SK-N-SH (cell line): ENCODE measurements around the gene THEMIS2. TPM values are rescaled to one million over a fixed set of nuclear protein-coding genes. Genes with fewer than 3 reads are reported as not detected.

Experiments
- CTCF ChIA-PET: fragments of 300-600, 350-600 bp; formaldehyde crosslinking; extraction: SDS; loops from one replicate; lab custom pipeline; 2021; lab: Yijun Ruan, JAX
- POLR2A ChIA-PET: fragments of 350-600 bp; sonication (Branson Sonifier 250); formaldehyde crosslinking; extraction: SDS; loops from one replicate; lab custom pipeline; 2020; ENCODE audit warnings: antibody characterized with exemption, inconsistent platforms; lab: Yijun Ruan, JAX
- DNase-seq: peaks from one replicate; pipeline ENCODE4 v3.0.0; 2012
- H2AFZ ChIP-seq: fragments of 200-600 bp; sonication (generic); 2 replicates; pipeline ENCODE4 v1.8.1; 2016; ENCODE audit warnings: antibody characterized with exemption, mild to moderate bottlenecking, low read depth
- H3F3A ChIP-seq: fragments of 200-600 bp; sonication (generic); replicated peaks from 2 replicates; pipeline ENCODE3; 2016; ENCODE audit warnings: antibody characterized with exemption, mild to moderate bottlenecking; ENCODE audit not compliant: insufficient read depth
- H3K27ac ChIP-seq, 2 experiments: fragments of 200-500 bp in 1 of 2; fragments of 200-600 bp in 1 of 2; sonication (Bioruptor generic) in 1 of 2; sonication (generic), shearing (Covaris generic) in 1 of 2; 2 replicates each; pipeline versions ENCODE4 v1.5.1 to v1.6.1; 2014 to 2016; ENCODE audit warnings: low read depth in 2 of 2, inconsistent platforms in 1 of 2, low read length in 1 of 2, mild to moderate bottlenecking in 1 of 2, mixed read lengths in 1 of 2
- H3K27me3 ChIP-seq: fragments of 200-600 bp; sonication (generic), shearing (Covaris generic); 2 replicates; pipeline ENCODE4 v1.6.1; 2016; ENCODE audit warnings: mixed run types; ENCODE audit not compliant: insufficient read depth
- H3K36me3 ChIP-seq, 2 experiments: fragments of 200-500 bp in 1 of 2; fragments of 200-600 bp in 1 of 2; sonication (Bioruptor generic) in 1 of 2; sonication (generic) in 1 of 2; replicated peaks in 1 of 2; 2 replicates each; pipeline versions ENCODE3 to v1.5.1; 2014 to 2016; ENCODE audit warnings: low read length in 1 of 2, mild to moderate bottlenecking in 1 of 2; ENCODE audit not compliant: insufficient read depth in 2 of 2, control insufficient read depth in 1 of 2
- H3K4me1 ChIP-seq, 2 experiments: fragments of 200-500 bp in 1 of 2; fragments of 200-600 bp in 1 of 2; sonication (Bioruptor generic) in 1 of 2; sonication (generic), shearing (Covaris generic) in 1 of 2; 2 replicates each; pipeline versions ENCODE4 v1.5.1 to v1.6.1; 2014 to 2016; ENCODE audit warnings: low read depth in 1 of 2, low read length in 1 of 2, mixed run types in 1 of 2; ENCODE audit not compliant: insufficient read depth in 2 of 2, control insufficient read depth in 1 of 2
- H3K4me2 ChIP-seq: fragments of 200-600 bp; sonication (generic), shearing (Covaris generic); 2 replicates; pipeline ENCODE4 v1.6.1; 2017; ENCODE audit warnings: mixed run types
- H3K4me3 ChIP-seq, 2 experiments: fragments of 200-500 bp in 1 of 2; fragments of 200-600 bp in 1 of 2; sonication (Bioruptor generic) in 1 of 2; sonication (generic), shearing (Covaris generic) in 1 of 2; 2 replicates each; pipeline versions ENCODE4 v1.5.1 to v1.8.1; 2014 to 2016; ENCODE audit warnings: low read depth in 2 of 2, inconsistent platforms in 1 of 2, low read length in 1 of 2, mild to moderate bottlenecking in 1 of 2, mixed read lengths in 1 of 2, moderate library complexity in 1 of 2
- H3K79me2 ChIP-seq: fragments of 200-600 bp; sonication (generic); 2 replicates; pipeline ENCODE4 v1.8.1; 2017; ENCODE audit warnings: mild to moderate bottlenecking; ENCODE audit not compliant: insufficient read depth
- H3K9ac ChIP-seq: fragments of 200-600 bp; sonication (generic); 2 replicates; pipeline ENCODE4 v1.6.1; 2017; ENCODE audit warnings: mixed run types
- H3K9me2 ChIP-seq: fragments of 200-600 bp; sonication (generic); 2 replicates; pipeline ENCODE4 v1.6.1; 2017; ENCODE audit warnings: mixed run types
- H3K9me3 ChIP-seq: fragments of 200-600 bp; sonication (generic); 2 replicates; pipeline ENCODE4 v1.6.1; 2017; ENCODE audit warnings: mixed run types, mild to moderate bottlenecking, moderate library complexity
- H4K20me1 ChIP-seq: fragments of 200-600 bp; sonication (generic); 2 replicates; pipeline ENCODE4 v1.6.1; 2017; ENCODE audit warnings: mild to moderate bottlenecking, mixed run types; ENCODE audit not compliant: insufficient read depth
- CHD2 ChIP-seq: fragments of 150-350 bp; IDR thresholded peaks from 2 replicates; pipeline ENCODE4 v1.6.1; 2018; ENCODE audit warnings: low read length; ENCODE audit not compliant: partially characterized antibody
- ELF1 ChIP-seq: IDR thresholded peaks from 2 replicates; pipeline ENCODE4 v1.4.0; 2012
- FOXJ3 ChIP-seq: sonication (generic); formaldehyde crosslinking; IDR thresholded peaks from 2 replicates; pipeline ENCODE4 v1.5.1; 2020; ENCODE audit warnings: mild to moderate bottlenecking, missing genetic modification reagents
- FOXM1 ChIP-seq: IDR thresholded peaks from 2 replicates; pipeline ENCODE4 v1.4.0; 2012; ENCODE audit warnings: low read depth, mild to moderate bottlenecking
- GABPA ChIP-seq: IDR thresholded peaks from 2 replicates; pipeline ENCODE4 v1.4.0; 2012; ENCODE audit warnings: low read depth, mild to moderate bottlenecking
- GATA2 ChIP-seq: sonication (generic); formaldehyde crosslinking; IDR thresholded peaks from 2 replicates; pipeline ENCODE4 v1.5.0; 2020; ENCODE audit warnings: mild to moderate bottlenecking, missing genetic modification reagents
- JUND ChIP-seq: IDR thresholded peaks from 2 replicates; pipeline ENCODE4 v1.4.0; 2012
- MXI1 ChIP-seq: IDR thresholded peaks from 2 replicates; pipeline ENCODE4 v1.6.1; 2012; ENCODE audit warnings: mild to moderate bottlenecking, low read depth, low read length, improper control_type of control experiment
- NFIC ChIP-seq: IDR thresholded peaks from 2 replicates; pipeline ENCODE4 v1.4.0; 2012; ENCODE audit warnings: borderline replicate concordance
- NRF1 ChIP-seq: IDR thresholded peaks from 2 replicates; pipeline ENCODE4 v1.6.1; 2012; ENCODE audit warnings: low read depth, mild to moderate bottlenecking, low read length
- POLR2AphosphoS5 ChIP-seq: IDR thresholded peaks from 2 replicates; pipeline ENCODE4 v1.6.1; 2012; ENCODE audit warnings: low read depth, low read length
- RAD21 ChIP-seq: IDR thresholded peaks from 2 replicates; pipeline ENCODE4 v1.6.1; 2012; ENCODE audit warnings: mild to moderate bottlenecking, low read length
- RCOR1 ChIP-seq: fragments of 150-350 bp; IDR thresholded peaks from 2 replicates; pipeline ENCODE4 v1.6.1; 2017; ENCODE audit warnings: antibody characterized with exemption, low read length
- RFX5 ChIP-seq: IDR thresholded peaks from 2 replicates; pipeline ENCODE4 v1.6.1; 2012; ENCODE audit warnings: mild to moderate bottlenecking, improper control_type of control experiment, low read length
- RXRA ChIP-seq: IDR thresholded peaks from 2 replicates; pipeline ENCODE4 v1.4.0; 2012; ENCODE audit warnings: low read depth, mild to moderate bottlenecking, borderline replicate concordance
- SIN3A ChIP-seq: IDR thresholded peaks from 2 replicates; pipeline ENCODE4 v1.6.1; 2012; ENCODE audit warnings: low read depth, mild to moderate bottlenecking, low read length, moderate library complexity, borderline replicate concordance
- SMC3 ChIP-seq: IDR thresholded peaks from 2 replicates; pipeline ENCODE4 v1.6.1; 2012; ENCODE audit warnings: low read depth, low read length, improper control_type of control experiment
- TAF1 ChIP-seq: IDR thresholded peaks from 2 replicates; pipeline ENCODE4 v1.6.1; 2012; ENCODE audit warnings: low read depth, mild to moderate bottlenecking, low read length, moderate library complexity, borderline replicate concordance
- TCF12 ChIP-seq: IDR thresholded peaks from 2 replicates; pipeline ENCODE4 v1.4.0; 2012
- YY1 ChIP-seq: IDR thresholded peaks from 2 replicates; pipeline ENCODE4 v1.4.0; 2012; ENCODE audit warnings: low read depth, mild to moderate bottlenecking
- WGBS: methylation state at CpG from one replicate; pipeline ENCODE4 v1.1.6; 2017; ENCODE audit warnings: low lambda C conversion rate; 5-methylcytosine and 5-hydroxymethylcytosine counted together
- polyA plus RNA-seq, 3 experiments: library from polyadenylated mRNA; depleted of rRNA; stranded (reverse); fragments of >200 nt; gene quantifications; 2 replicates each; pipeline ENCODE4 v1.2.3, GENCODE V29; 2012
- TF ChIP-seq, protein P1 (sequence below): fragments of 150-350 bp; IDR thresholded peaks from 2 replicates; pipeline ENCODE4 v1.6.1; 2017; ENCODE audit warnings: antibody characterized with exemption, low read length, low read depth, borderline replicate concordance
- TF ChIP-seq, protein P2 (sequence below): IDR thresholded peaks from 2 replicates; pipeline ENCODE4 v1.4.0; 2012; ENCODE audit warnings: low read depth, borderline replicate concordance
- TF ChIP-seq, protein P3 (sequence below): IDR thresholded peaks from 2 replicates; pipeline ENCODE4 v1.4.0; 2012; ENCODE audit warnings: low read depth

The THEMIS2 gene
- polyA plus RNA-seq, 1 of the 3 experiments (the other 2 are of a cell fraction): 4.1 TPM

DNA sequence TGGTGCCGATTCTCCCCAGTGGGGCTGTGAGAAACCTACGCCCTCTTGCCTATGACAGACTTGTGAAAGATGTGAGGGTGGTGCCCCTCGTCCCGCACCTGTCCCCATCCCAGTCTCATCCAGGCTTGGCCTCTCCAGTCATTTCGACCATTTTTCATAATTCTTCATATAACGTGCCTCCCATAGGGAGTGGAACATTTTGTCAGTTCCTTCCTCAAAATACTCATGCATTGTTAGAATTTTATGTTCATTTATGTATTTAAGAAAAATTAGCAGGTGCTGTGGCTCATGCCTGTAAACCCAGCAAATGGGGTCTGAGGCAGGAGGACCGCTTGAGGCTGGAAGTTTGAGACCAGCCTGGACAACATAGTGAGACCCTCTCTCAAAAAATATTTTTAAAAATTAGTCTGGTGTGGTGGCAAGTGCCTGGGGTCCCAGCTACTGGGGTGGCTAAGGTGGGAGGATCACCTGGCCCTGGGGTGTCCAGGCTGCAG lies 42.8 kb downstream of the THEMIS2 start:
- peak overlapping the region; percentile 69 for H3K4me2 ChIP-seq
- TF ChIP-seq RAD21: no peak
- TF ChIP-seq, protein P1, sequence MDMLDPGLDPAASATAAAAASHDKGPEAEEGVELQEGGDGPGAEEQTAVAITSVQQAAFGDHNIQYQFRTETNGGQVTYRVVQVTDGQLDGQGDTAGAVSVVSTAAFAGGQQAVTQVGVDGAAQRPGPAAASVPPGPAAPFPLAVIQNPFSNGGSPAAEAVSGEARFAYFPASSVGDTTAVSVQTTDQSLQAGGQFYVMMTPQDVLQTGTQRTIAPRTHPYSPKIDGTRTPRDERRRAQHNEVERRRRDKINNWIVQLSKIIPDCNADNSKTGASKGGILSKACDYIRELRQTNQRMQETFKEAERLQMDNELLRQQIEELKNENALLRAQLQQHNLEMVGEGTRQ: no peak
- TF ChIP-seq RXRA: no peak
- TF ChIP-seq TCF12: no peak
- no peak for TF ChIP-seq GABPA
- no peak for TF ChIP-seq ELF1
- no peak for TF ChIP-seq TAF1
- no peak for TF ChIP-seq RCOR1
- no peak for TF ChIP-seq NRF1

DNA sequence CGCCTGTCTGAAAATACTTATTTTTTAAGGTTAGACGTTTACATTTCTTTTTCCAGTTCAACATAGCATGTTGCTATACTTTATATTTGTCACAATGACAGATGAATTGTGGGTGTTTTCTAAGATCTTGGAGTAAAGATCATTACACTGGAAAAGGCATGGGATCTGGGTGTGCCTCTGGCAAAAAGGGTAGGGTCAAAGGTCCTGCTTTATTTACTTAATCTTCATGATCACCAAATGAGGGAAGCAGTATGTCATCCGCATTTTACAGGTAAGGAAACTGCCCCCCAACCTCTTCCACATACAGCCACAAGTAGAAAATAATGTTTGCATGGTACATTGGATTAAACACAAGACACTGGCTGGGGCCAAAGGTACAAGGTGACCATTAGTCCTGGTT lies 49.9 kb downstream of the THEMIS2 start:
- no peak overlapping the region for H2AFZ ChIP-seq
- H3K4me2 ChIP-seq: no peak overlapping the region
- no peaks in the 10 kb centered on the region for H3K9me3 ChIP-seq
- H3K27ac ChIP-seq: no peak overlapping the region
- POLR2A ChIA-PET: no interaction called here
- TF ChIP-seq SIN3A (no peak), FOXM1 (no peak), TCF12 (no peak), POLR2AphosphoS5 (no peak), GATA2 (CRISPR knock-in tag) (no peak), MXI1 (no peak), YY1 (no peak), JUND (no peak), CHD2 (no peak), FOXJ3 (CRISPR knock-in tag) (no peak), NFIC (no peak), RFX5 (no peak), SMC3 (no peak), ELF1 (no peak)
- TF ChIP-seq, protein P1: no peak
- TF ChIP-seq, protein P2, sequence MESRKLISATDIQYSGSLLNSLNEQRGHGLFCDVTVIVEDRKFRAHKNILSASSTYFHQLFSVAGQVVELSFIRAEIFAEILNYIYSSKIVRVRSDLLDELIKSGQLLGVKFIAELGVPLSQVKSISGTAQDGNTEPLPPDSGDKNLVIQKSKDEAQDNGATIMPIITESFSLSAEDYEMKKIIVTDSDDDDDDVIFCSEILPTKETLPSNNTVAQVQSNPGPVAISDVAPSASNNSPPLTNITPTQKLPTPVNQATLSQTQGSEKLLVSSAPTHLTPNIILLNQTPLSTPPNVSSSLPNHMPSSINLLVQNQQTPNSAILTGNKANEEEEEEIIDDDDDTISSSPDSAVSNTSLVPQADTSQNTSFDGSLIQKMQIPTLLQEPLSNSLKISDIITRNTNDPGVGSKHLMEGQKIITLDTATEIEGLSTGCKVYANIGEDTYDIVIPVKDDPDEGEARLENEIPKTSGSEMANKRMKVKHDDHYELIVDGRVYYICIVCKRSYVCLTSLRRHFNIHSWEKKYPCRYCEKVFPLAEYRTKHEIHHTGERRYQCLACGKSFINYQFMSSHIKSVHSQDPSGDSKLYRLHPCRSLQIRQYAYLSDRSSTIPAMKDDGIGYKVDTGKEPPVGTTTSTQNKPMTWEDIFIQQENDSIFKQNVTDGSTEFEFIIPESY: no peak
- TF ChIP-seq, protein P3, sequence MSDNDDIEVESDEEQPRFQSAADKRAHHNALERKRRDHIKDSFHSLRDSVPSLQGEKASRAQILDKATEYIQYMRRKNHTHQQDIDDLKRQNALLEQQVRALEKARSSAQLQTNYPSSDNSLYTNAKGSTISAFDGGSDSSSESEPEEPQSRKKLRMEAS: no peak
- H3K36me3 ChIP-seq: no peaks in the 10 kb centered on the region
- H3K4me3 ChIP-seq: no peak overlapping the region
- no peak for DNase-seq
- CTCF ChIA-PET: no interaction called here
- H3K4me1 ChIP-seq: no peaks in the 10 kb centered on the region
- WGBS: 67% methylated on average over 3 of the region's 3 CpGs
- H3K27me3 ChIP-seq: no peaks in the 10 kb centered on the region
- H3K9me2 ChIP-seq: no peaks in the 10 kb centered on the region
- H3K79me2 ChIP-seq: no peaks in the 10 kb centered on the region
- H3F3A ChIP-seq: no peaks in the 10 kb centered on the region
- no peaks in the 10 kb centered on the region for H4K20me1 ChIP-seq
- no peak overlapping the region for H3K9ac ChIP-seq

More for the DNA sequence above, 42.8 kb downstream of the THEMIS2 start:
- ChIA-PET POLR2A (no interaction called here), CTCF (no interaction called here)
- peaks cover 0 to 3% of the 10 kb centered on the region in 2 experiments; a peak in 1 of 4 replicates for H3K4me1 ChIP-seq
- peak overlapping the region; percentile 22 to 41; a peak in 2 of 4 replicates for H3K27ac ChIP-seq
- no peaks in the 10 kb centered on the region for H3K27me3 ChIP-seq
- H3K9me2 ChIP-seq: no peaks in the 10 kb centered on the region
- peaks cover 0 to 11% of the 10 kb centered on the region in 2 experiments for H3K36me3 ChIP-seq
- 32% methylated on average over 7 of the region's 7 CpGs for WGBS
- H3K9me3 ChIP-seq: no peaks in the 10 kb centered on the region
- H3F3A ChIP-seq: no peaks in the 10 kb centered on the region
- H4K20me1 ChIP-seq: no peaks in the 10 kb centered on the region
- no peak overlapping the region for H3K9ac ChIP-seq
- H3K79me2 ChIP-seq: peaks cover 36% of the 10 kb centered on the region
- DNase-seq: no peak
- peak overlapping the region; percentile 96 for H2AFZ ChIP-seq
- H3K4me3 ChIP-seq: peak overlapping the region; percentile 33 to 35
